K562 (cell line): ENCODE results near the gene IP6K1. TPM values are rescaled to one million over a fixed set of nuclear protein-coding genes. Genes with fewer than 3 reads are reported as not detected.

Experiments
- ATAC-seq: fragments of 200-7000 bp; cut with Tn5 transposase; 3 replicates; pipeline ENCODE4 v1.9.1; 2020; ENCODE audit warnings: moderate library complexity
- BruUV-seq: library from RNA; stranded (reverse); fragments of 400-500 nt; replicated peaks from 2 replicates; lab custom pipeline; 2021; lab: Mats Ljungman, UMichigan
- CTCF ChIA-PET: fragments of 300-600 bp; formaldehyde crosslinking; extraction: SDS; loops from one replicate; lab custom pipeline; 2021; ENCODE audit warnings: low intra/inter-chr PET ratio; lab: Yijun Ruan, JAX
- POLR2A ChIA-PET: fragments of 300-600, 350-650 bp; sonication (Branson Sonifier 250); formaldehyde crosslinking; extraction: SDS; loops from one replicate; lab custom pipeline; 2021; ENCODE audit warnings: antibody characterized with exemption, inconsistent platforms; lab: Yijun Ruan, JAX
- DNase-seq, 4 experiments: peaks; one replicate each; pipeline versions ENCODE4 v3.0.0 to v3.0.0-alpha.2; 2011 to 2018; ENCODE audit warnings: low spot score in 3 of 4, mixed read lengths in 3 of 4; ENCODE audit errors: extremely low read depth in 1 of 4
- FAIRE-seq: peaks from 2 replicates; lab custom pipeline; 2011; peaks lifted over from hg19 to GRCh38; lab: Jason Lieb, UNC
- H2AFZ ChIP-seq: 2 replicates; pipeline ENCODE4 v1.6.0; 2011; ENCODE audit warnings: low read depth, low read length, control low read depth, inconsistent platforms
- H3K27ac ChIP-seq: fragments of 200-600 bp; 3 replicates; pipeline ENCODE4 v1.8.0; 2011; ENCODE audit warnings: low read depth, mild to moderate bottlenecking, control low read depth, inconsistent platforms, low read length, moderate library complexity, mixed read lengths; ENCODE audit errors: extremely low read depth
- H3K27me3 ChIP-seq, 2 experiments: fragments of 300-600 bp in 1 of 2; 2 replicates in 1 of 2; 3 replicates in 1 of 2; pipeline versions ENCODE4 v1.6.0 to v1.8.0; 2011; ENCODE audit warnings: inconsistent platforms in 2 of 2, low read length in 2 of 2, mild to moderate bottlenecking in 1 of 2, mixed read lengths in 1 of 2, moderate library complexity in 1 of 2; ENCODE audit not compliant: control insufficient read depth in 2 of 2, insufficient read depth in 2 of 2
- H3K36me3 ChIP-seq: fragments of 300-600 bp; 3 replicates; pipeline ENCODE4 v1.8.0; 2011; ENCODE audit warnings: mild to moderate bottlenecking, low read length, inconsistent platforms; ENCODE audit not compliant: control insufficient read depth, insufficient read depth
- H3K4me1 ChIP-seq, 2 experiments: fragments of 200-600 bp in 1 of 2; replicated peaks in 1 of 2; 2 replicates in 1 of 2; 3 replicates in 1 of 2; pipeline versions ENCODE4 v1.5.1 to v1.8.0; 2011; ENCODE audit warnings: inconsistent platforms in 2 of 2, low read length in 2 of 2, mild to moderate bottlenecking in 1 of 2, mixed read lengths in 1 of 2, moderate library complexity in 1 of 2; ENCODE audit not compliant: control insufficient read depth in 2 of 2, insufficient read depth in 2 of 2
- H3K4me2 ChIP-seq: 2 replicates; pipeline ENCODE4 v1.6.1; 2011; ENCODE audit warnings: low read length, control low read depth, inconsistent platforms, mixed read lengths; ENCODE audit not compliant: insufficient read depth
- H3K4me3 ChIP-seq: fragments of 200-600 bp; sonication (generic), shearing (Covaris generic); 2 replicates; pipeline ENCODE4 v1.5.1; 2016; ENCODE audit warnings: control low read depth, inconsistent platforms
- H3K79me2 ChIP-seq: fragments of 200-600 bp; 3 replicates; pipeline ENCODE4 v1.8.0; 2011; ENCODE audit warnings: low read length, inconsistent platforms; ENCODE audit not compliant: control insufficient read depth, insufficient read depth
- H3K9ac ChIP-seq, 2 experiments: 2 replicates each; pipeline versions ENCODE4 v1.6.0 to v1.6.1; 2011; ENCODE audit warnings: low read depth in 2 of 2, low read length in 2 of 2, control low read depth in 1 of 2, inconsistent platforms in 1 of 2, mild to moderate bottlenecking in 1 of 2, mixed read lengths in 1 of 2; ENCODE audit not compliant: insufficient read depth in 1 of 2
- H3K9me1 ChIP-seq: one replicate; pipeline ENCODE4 v1.6.0; 2011; ENCODE audit warnings: inconsistent platforms, mild to moderate bottlenecking, low read length, moderate library complexity; ENCODE audit not compliant: control insufficient read depth, insufficient read depth
- H3K9me3 ChIP-seq: replicated peaks from 2 replicates; pipeline ENCODE4 v1.5.1; 2011; ENCODE audit warnings: low read depth, low read length, inconsistent platforms; ENCODE audit not compliant: control insufficient read depth, insufficient read depth
- H4K20me1 ChIP-seq: replicated peaks from 2 replicates; pipeline ENCODE4 v1.6.1; 2011; ENCODE audit warnings: low read length, inconsistent platforms, mixed read lengths; ENCODE audit not compliant: control insufficient read depth, insufficient read depth
- ARID4B ChIP-seq: sonication (generic); formaldehyde crosslinking; IDR thresholded peaks from 2 replicates; pipeline ENCODE4 v1.8.0; 2022; ENCODE audit warnings: mild to moderate bottlenecking, missing genetic modification reagents
- PCBP2 ChIP-seq: fragments of 200-400 bp; formaldehyde crosslinking; IDR thresholded peaks from 2 replicates; pipeline ENCODE4 v1.6.1; 2018; ENCODE audit warnings: low read length, low read depth, mild to moderate bottlenecking, moderate library complexity; ENCODE audit not compliant: poor library complexity, severe bottlenecking
- RERE ChIP-seq: sonication (generic); formaldehyde crosslinking; IDR thresholded peaks from 2 replicates; pipeline ENCODE4 v1.8.0; 2023; ENCODE audit warnings: missing genetic modification reagents, mild to moderate bottlenecking, borderline replicate concordance
- ZBTB7A ChIP-seq: IDR thresholded peaks from 2 replicates; pipeline ENCODE4 v1.6.1; 2011; ENCODE audit warnings: low read depth, mild to moderate bottlenecking, low read length, moderate library complexity, borderline replicate concordance; ENCODE audit not compliant: control insufficient read depth
- WGBS: fragments of 100-300 bp; shearing (Covaris generic); methylation state at CpG from one replicate; pipeline ENCODE4 v1.1.6; 2016; ENCODE audit warnings: low coverage, mixed read lengths; ENCODE audit not compliant: insufficient coverage; ENCODE audit errors: missing lambda C conversion rate; 5-methylcytosine and 5-hydroxymethylcytosine counted together
- in situ Hi-C: fragments of 300-500 bp; cut with MboI; formaldehyde crosslinking; loops from 4 replicates; pipeline ENCODE4 v1.15.0; 2018; ENCODE audit warnings: inconsistent platforms, mixed read lengths
- intact Hi-C: fragments of 100-400 bp; cut with micrococcal nuclease; formaldehyde crosslinking; loops from 2 replicates; pipeline ENCODE4 v1.14.2; 2022
- polyA plus RNA-seq, 8 experiments: library from polyadenylated mRNA; depleted of rRNA in 4 of 8; stranded (reverse) in 5 of 8; unstranded in 3 of 8; fragments of >200 nt; fragmentation: Nextera tagmentation in 2 of 8; fragmentation: Illumina TruSeq in 1 of 8; extraction: Ambion mirVana in 2 of 8; extraction: Trizol in 1 of 8; gene quantifications; 2 replicates each; pipeline versions ENCODE4 v1.2.1 to v1.2.3, GENCODE V29; 2011 to 2014; ENCODE audit warnings: inconsistent platforms in 1 of 8, missing spikeins in 1 of 8
- total RNA-seq, 7 experiments: library from RNA; depleted of rRNA in 6 of 7; stranded (reverse); fragments of >200 nt in 6 of 7; fragmentation: Illumina TruSeq in 2 of 7; extraction: Trizol in 2 of 7; gene quantifications; 2 replicates each; pipeline versions ENCODE4 v1.2.1 to v1.2.3, GENCODE V29; 2011 to 2021; ENCODE audit warnings: low replicate concordance in 1 of 7

Gene IP6K1
- total and polyA plus RNA-seq, 9 of the 15 experiments (the other 6 are each of a cell fraction or from before 2014, with no cell fraction given) = 0.46 to 29.2 (median 13.1) TPM

- ATAC-seq (peak; percentile 67), FAIRE-seq (no peak), DNase-seq (peak in 1 of 4 experiments; percentile 27)
- H3K4me2 ChIP-seq = peak overlapping the region; percentile 90
- peaks cover 51% of the 10 kb centered on the region for H3K79me2 ChIP-seq
- no peaks in the 10 kb centered on the region for H4K20me1 ChIP-seq
- H3K4me1 ChIP-seq = peaks cover 12 to 18% of the 10 kb centered on the region in 2 experiments; a peak in 4 of 5 replicates
- H3K27ac ChIP-seq = peak overlapping the region; percentile 84
- ChIA-PET CTCF (no interaction called here), POLR2A (interaction anchor here (0.6 to 2.8 kb wide), 9 partner anchors 9 to 457 kb away, joined by 3 to 16 read pairs (median 4); partner anchors contain the start of genes DAG1 and INKA1)
- H3K9ac ChIP-seq = peak overlapping the region; percentile 90 to 96
- peak overlapping the region; percentile 84 for H3K4me3 ChIP-seq
- peak overlapping the region; percentile 60 for H2AFZ ChIP-seq
- no peaks in the 10 kb centered on the region for H3K9me1 ChIP-seq
- H3K36me3 ChIP-seq = peaks cover 26% of the 10 kb centered on the region; the same call in 2 of the 3 replicates
- intact Hi-C loops = no loop called here
- H3K9me3 ChIP-seq = no peaks in the 10 kb centered on the region
- BruUV-seq = no TSS peak
- WGBS = 2% methylated on average over 36 of the region's 50 CpGs
- no peaks in the 10 kb centered on the region for H3K27me3 ChIP-seq
- in situ Hi-C loops = no loop called here
- no peak for TF ChIP-seq PCBP2
- TF ChIP-seq ARID4B (CRISPR knock-in tag) = 0 out of 2 replicates have a peak, but pooled peaks have one; percentile 22
- no peak for TF ChIP-seq ZBTB7A
- TF ChIP-seq RERE (CRISPR knock-in tag) = no peak
Observed at GRCh38 chr3:49785565-49786356, 581 bp downstream of the IP6K1 start.
